GM12878 (cell line): ENCODE results near the gene DSTN. TPM values are rescaled to one million over a fixed set of nuclear protein-coding genes. Genes with fewer than 3 reads are reported as not detected.

Experiments
- ATAC-seq: fragments of 200-7000 bp; cut with Tn5 transposase; 3 replicates; pipeline ENCODE4 v1.9.1; 2020; ENCODE audit warnings: mild to moderate bottlenecking, moderate library complexity
- BruUV-seq: library from RNA; stranded (reverse); fragments of 400-500 nt; replicated peaks from 2 replicates; lab custom pipeline; 2021; lab: Mats Ljungman, UMichigan
- CTCF ChIA-PET: fragments of 300-600 bp; sonication (Branson Sonifier 250); formaldehyde crosslinking; extraction: SDS; loops from one replicate; lab custom pipeline; 2021; ENCODE audit warnings: inconsistent platforms; lab: Yijun Ruan, JAX
- POLR2A ChIA-PET: fragments of 350-600 bp; formaldehyde crosslinking; extraction: SDS; loops from one replicate; lab custom pipeline; 2021; ENCODE audit warnings: inconsistent platforms; lab: Charles Lee
- RAD21 ChIA-PET: fragments of 300-600 bp; sonication (Branson Sonifier 250); formaldehyde crosslinking; loops from one replicate; lab custom pipeline; 2023; ENCODE audit warnings: antibody characterized with exemption; ENCODE audit not compliant: unreplicated experiment; lab: Charles Lee
- SMC1A ChIA-PET: fragments of 300-600 bp; sonication (Branson Sonifier 250); formaldehyde crosslinking; loops from one replicate; lab custom pipeline; 2023; ENCODE audit not compliant: unreplicated experiment, uncharacterized antibody; lab: Charles Lee
- DNase-seq: peaks from one replicate; pipeline ENCODE4 v3.0.0-alpha.2; 2011; ENCODE audit warnings: low read depth, low spot score
- FAIRE-seq: peaks from 3 replicates; lab custom pipeline; 2011; peaks lifted over from hg19 to GRCh38; lab: Jason Lieb, UNC
- H2AFZ ChIP-seq: 2 replicates; pipeline ENCODE4 v1.6.0; 2011; ENCODE audit warnings: low read depth, low read length, control low read depth; ENCODE audit not compliant: control insufficient read depth
- H3K27ac ChIP-seq: 2 replicates; pipeline ENCODE4 v1.5.1; 2011; ENCODE audit warnings: control low read depth; ENCODE audit not compliant: control insufficient read depth, insufficient read depth
- H3K27me3 ChIP-seq, 2 experiments: replicated peaks in 1 of 2; 2 replicates each; pipeline versions ENCODE4 v1.6.0 to v1.6.1; 2011; ENCODE audit warnings: low read length in 1 of 2; ENCODE audit not compliant: control insufficient read depth in 2 of 2, insufficient read depth in 2 of 2
- H3K36me3 ChIP-seq, 2 experiments: 2 replicates each; pipeline ENCODE4 v1.5.1; 2011; ENCODE audit warnings: low read length in 1 of 2; ENCODE audit not compliant: control insufficient read depth in 2 of 2, insufficient read depth in 2 of 2
- H3K4me1 ChIP-seq: 2 replicates; pipeline ENCODE4 v1.6.1; 2011; ENCODE audit warnings: mild to moderate bottlenecking, low read length, moderate library complexity, mixed read lengths; ENCODE audit not compliant: control insufficient read depth, insufficient read depth
- H3K4me2 ChIP-seq: 2 replicates; pipeline ENCODE4 v1.6.0; 2011; ENCODE audit warnings: control low read depth; ENCODE audit not compliant: control insufficient read depth, insufficient read depth
- H3K4me3 ChIP-seq: fragments of 200-600 bp; sonication (generic); 2 replicates; pipeline ENCODE4 v1.5.1; 2016
- H3K79me2 ChIP-seq: 2 replicates; pipeline ENCODE4 v1.6.0; 2011; ENCODE audit warnings: low read length; ENCODE audit not compliant: control insufficient read depth, insufficient read depth
- H3K9ac ChIP-seq: 2 replicates; pipeline ENCODE4 v1.8.0; 2011; ENCODE audit warnings: low read length, control low read depth, mixed read lengths; ENCODE audit not compliant: control insufficient read depth, insufficient read depth
- H3K9me3 ChIP-seq: replicated peaks from 3 replicates; pipeline ENCODE4 v1.5.1; 2011; ENCODE audit warnings: mild to moderate bottlenecking, low read length; ENCODE audit not compliant: control insufficient read depth, insufficient read depth
- H4K20me1 ChIP-seq: 2 replicates; pipeline ENCODE4 v1.6.0; 2011; ENCODE audit not compliant: control insufficient read depth, insufficient read depth
- EED ChIP-seq: sonication (generic); IDR thresholded peaks from 2 replicates; pipeline ENCODE4 v1.6.1; 2016; ENCODE audit warnings: antibody characterized with exemption, low read depth
- FOS ChIP-seq: IDR thresholded peaks from 3 replicates; pipeline ENCODE4 v1.6.1; 2011; ENCODE audit warnings: borderline replicate concordance; ENCODE audit not compliant: insufficient read length; ENCODE audit errors: extremely low read depth
- SIN3A ChIP-seq: IDR thresholded peaks from 2 replicates; pipeline ENCODE4 v1.6.1; 2012; ENCODE audit warnings: low read depth, low read length, improper control_type of control experiment
- TAF1 ChIP-seq: IDR thresholded peaks from 2 replicates; pipeline ENCODE4 v1.6.1; 2011; ENCODE audit warnings: mild to moderate bottlenecking, low read depth, low read length, borderline replicate concordance
- TBL1XR1 ChIP-seq: IDR thresholded peaks from 2 replicates; pipeline ENCODE4 v1.6.1; 2012; ENCODE audit warnings: low read depth, low read length, improper control_type of control experiment
- ZNF24 ChIP-seq: fragments of 450-650 bp; IDR thresholded peaks from 2 replicates; pipeline ENCODE4 v1.6.1; 2017; ENCODE audit warnings: antibody characterized with exemption, mild to moderate bottlenecking
- ZSCAN29 ChIP-seq: fragments of 450-650 bp; IDR thresholded peaks from 2 replicates; pipeline ENCODE4 v1.6.1; 2017; ENCODE audit warnings: mild to moderate bottlenecking, moderate library complexity
- WGBS: methylation state at CpG from one replicate; pipeline ENCODE4 v1.1.6; 2016; ENCODE audit warnings: low lambda C conversion rate; ENCODE audit not compliant: insufficient replicate concordance, insufficient coverage; ENCODE audit errors: missing lambda C conversion rate; 5-methylcytosine and 5-hydroxymethylcytosine counted together
- in situ Hi-C: fragments of 300-500 bp; cut with MboI; formaldehyde crosslinking; loops from 9 replicates; pipeline ENCODE4 v1.14.3; 2018; ENCODE audit warnings: mixed read lengths
- intact Hi-C: fragments of 100-400 bp; cut with micrococcal nuclease; formaldehyde crosslinking; loops from one replicate; pipeline ENCODE4 v1.14.2; 2022; ENCODE audit not compliant: unreplicated experiment
- polyA plus RNA-seq, 11 experiments: library from polyadenylated mRNA; depleted of rRNA in 4 of 11; unstranded in 6 of 11; stranded (reverse) in 5 of 11; fragments of >200 nt; fragmentation: Nextera tagmentation in 4 of 11; fragmentation: Illumina TruSeq in 1 of 11; extraction: Ambion mirVana in 4 of 11; extraction: Trizol in 1 of 11; gene quantifications; 1 replicate in 1 of 11; 2 replicates in 10 of 11; pipeline versions ENCODE4 v1.2.1 to v1.2.3, GENCODE V29; 2011 to 2016; ENCODE audit warnings: inconsistent platforms in 2 of 11, missing spikeins in 2 of 11, low read depth in 1 of 11
- total RNA-seq, 4 experiments: library from RNA; depleted of rRNA in 3 of 4; stranded (reverse); fragments of >200 nt in 3 of 4; fragmentation: Illumina TruSeq in 1 of 4; extraction: Trizol in 1 of 4; gene quantifications; 2 replicates each; pipeline versions ENCODE4 v1.2.1 to v1.2.3, GENCODE V29; 2013 to 2021
- TF ChIP-seq, protein P1 (sequence below): fragments of 450-650 bp; formaldehyde crosslinking; IDR thresholded peaks from 2 replicates; pipeline ENCODE4 v1.4.0; 2020; ENCODE audit warnings: mild to moderate bottlenecking, moderate library complexity
- TF ChIP-seq, protein P2 (sequence below): IDR thresholded peaks from 2 replicates; pipeline ENCODE4 v1.6.1; 2012; ENCODE audit warnings: improper control_type of control experiment, low read depth, low read length; ENCODE audit not compliant: insufficient replicate concordance

Gene DSTN
- total and polyA plus RNA-seq, 10 of the 15 experiments (the other 5 are each of a cell fraction or from before 2014, with no cell fraction given), result 26.7 to 137 (median 40.8) TPM

DNA sequence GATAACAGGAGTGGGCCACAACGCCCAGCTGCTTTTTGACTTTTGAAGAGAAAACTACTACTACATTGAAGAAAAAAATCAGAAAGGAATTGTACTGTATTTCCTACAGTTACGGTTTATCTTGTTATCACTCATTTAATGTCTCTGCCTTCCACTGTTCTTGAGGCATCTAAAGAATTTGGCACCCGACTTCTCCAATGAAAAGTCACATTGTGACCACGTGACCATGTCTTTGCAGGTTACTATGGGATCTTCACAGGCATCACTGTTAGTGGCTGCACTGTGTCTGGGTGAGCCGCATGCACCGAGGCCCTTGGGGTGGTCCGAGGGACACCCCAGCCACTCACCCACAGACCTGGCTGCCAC is 85.4 kb downstream of the DSTN start (continued):
- TF ChIP-seq FOS (no peak), EED (no peak), TBL1XR1 (no peak)

DNA sequence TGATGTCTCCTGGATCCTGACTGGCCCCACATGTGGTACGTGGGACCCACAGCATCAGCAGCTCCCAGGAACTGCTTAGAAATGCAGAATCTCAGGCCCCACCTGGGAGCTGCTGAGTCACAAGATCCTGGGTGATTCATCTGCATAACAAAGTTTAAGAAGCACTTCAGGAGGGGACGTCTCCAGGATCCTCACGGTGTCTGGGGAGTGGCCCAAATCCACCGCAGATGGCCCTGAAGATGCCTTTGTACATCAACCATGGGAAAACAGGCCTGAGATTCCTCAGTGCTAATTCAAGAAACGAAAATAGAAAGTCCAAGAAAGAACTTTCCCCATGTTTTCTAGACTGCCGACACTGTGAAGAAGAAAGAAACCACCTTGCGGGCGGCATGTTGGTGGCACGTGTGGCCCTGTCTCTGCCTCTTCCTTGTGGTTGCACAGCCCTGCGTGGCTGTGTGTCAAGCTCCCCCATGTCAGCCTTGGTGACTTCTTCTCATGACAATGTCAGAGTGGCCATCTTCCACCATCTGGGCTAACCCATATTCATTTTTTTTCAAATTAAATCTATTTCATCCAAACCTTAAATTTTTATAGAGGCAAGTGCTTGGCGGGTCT is 86.1 kb downstream of the DSTN start:
- no peak for ATAC-seq
- SMC1A ChIA-PET, result interaction anchor here (1.4 kb wide), 1 partner anchor 9 kb away, joined by 3 read pairs; no protein-coding TSS in a partner anchor
- TF ChIP-seq TAF1 (no peak), ZNF24 (no peak), ZSCAN29 (no peak), SIN3A (no peak)
- TF ChIP-seq, protein P1, sequence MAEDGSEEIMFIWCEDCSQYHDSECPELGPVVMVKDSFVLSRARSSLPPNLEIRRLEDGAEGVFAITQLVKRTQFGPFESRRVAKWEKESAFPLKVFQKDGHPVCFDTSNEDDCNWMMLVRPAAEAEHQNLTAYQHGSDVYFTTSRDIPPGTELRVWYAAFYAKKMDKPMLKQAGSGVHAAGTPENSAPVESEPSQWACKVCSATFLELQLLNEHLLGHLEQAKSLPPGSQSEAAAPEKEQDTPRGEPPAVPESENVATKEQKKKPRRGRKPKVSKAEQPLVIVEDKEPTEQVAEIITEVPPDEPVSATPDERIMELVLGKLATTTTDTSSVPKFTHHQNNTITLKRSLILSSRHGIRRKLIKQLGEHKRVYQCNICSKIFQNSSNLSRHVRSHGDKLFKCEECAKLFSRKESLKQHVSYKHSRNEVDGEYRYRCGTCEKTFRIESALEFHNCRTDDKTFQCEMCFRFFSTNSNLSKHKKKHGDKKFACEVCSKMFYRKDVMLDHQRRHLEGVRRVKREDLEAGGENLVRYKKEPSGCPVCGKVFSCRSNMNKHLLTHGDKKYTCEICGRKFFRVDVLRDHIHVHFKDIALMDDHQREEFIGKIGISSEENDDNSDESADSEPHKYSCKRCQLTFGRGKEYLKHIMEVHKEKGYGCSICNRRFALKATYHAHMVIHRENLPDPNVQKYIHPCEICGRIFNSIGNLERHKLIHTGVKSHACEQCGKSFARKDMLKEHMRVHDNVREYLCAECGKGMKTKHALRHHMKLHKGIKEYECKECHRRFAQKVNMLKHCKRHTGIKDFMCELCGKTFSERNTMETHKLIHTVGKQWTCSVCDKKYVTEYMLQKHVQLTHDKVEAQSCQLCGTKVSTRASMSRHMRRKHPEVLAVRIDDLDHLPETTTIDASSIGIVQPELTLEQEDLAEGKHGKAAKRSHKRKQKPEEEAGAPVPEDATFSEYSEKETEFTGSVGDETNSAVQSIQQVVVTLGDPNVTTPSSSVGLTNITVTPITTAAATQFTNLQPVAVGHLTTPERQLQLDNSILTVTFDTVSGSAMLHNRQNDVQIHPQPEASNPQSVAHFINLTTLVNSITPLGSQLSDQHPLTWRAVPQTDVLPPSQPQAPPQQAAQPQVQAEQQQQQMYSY (CRISPR knock-in tag), result no peak
- TF ChIP-seq, protein P2, sequence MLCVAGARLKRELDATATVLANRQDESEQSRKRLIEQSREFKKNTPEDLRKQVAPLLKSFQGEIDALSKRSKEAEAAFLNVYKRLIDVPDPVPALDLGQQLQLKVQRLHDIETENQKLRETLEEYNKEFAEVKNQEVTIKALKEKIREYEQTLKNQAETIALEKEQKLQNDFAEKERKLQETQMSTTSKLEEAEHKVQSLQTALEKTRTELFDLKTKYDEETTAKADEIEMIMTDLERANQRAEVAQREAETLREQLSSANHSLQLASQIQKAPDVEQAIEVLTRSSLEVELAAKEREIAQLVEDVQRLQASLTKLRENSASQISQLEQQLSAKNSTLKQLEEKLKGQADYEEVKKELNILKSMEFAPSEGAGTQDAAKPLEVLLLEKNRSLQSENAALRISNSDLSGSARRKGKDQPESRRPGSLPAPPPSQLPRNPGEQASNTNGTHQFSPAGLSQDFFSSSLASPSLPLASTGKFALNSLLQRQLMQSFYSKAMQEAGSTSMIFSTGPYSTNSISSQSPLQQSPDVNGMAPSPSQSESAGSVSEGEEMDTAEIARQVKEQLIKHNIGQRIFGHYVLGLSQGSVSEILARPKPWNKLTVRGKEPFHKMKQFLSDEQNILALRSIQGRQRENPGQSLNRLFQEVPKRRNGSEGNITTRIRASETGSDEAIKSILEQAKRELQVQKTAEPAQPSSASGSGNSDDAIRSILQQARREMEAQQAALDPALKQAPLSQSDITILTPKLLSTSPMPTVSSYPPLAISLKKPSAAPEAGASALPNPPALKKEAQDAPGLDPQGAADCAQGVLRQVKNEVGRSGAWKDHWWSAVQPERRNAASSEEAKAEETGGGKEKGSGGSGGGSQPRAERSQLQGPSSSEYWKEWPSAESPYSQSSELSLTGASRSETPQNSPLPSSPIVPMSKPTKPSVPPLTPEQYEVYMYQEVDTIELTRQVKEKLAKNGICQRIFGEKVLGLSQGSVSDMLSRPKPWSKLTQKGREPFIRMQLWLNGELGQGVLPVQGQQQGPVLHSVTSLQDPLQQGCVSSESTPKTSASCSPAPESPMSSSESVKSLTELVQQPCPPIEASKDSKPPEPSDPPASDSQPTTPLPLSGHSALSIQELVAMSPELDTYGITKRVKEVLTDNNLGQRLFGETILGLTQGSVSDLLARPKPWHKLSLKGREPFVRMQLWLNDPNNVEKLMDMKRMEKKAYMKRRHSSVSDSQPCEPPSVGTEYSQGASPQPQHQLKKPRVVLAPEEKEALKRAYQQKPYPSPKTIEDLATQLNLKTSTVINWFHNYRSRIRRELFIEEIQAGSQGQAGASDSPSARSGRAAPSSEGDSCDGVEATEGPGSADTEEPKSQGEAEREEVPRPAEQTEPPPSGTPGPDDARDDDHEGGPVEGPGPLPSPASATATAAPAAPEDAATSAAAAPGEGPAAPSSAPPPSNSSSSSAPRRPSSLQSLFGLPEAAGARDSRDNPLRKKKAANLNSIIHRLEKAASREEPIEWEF, result no peak

More for the DNA sequence above, 86.1 kb downstream of the DSTN start:
- Histone ChIP-seq H2AFZ (no peak overlapping the region), H3K9ac (no peak overlapping the region), H3K4me1 (no peaks in the 10 kb centered on the region; the same call in 1 of the 2 replicates), H3K27me3 (no peaks in the 10 kb centered on the region), H4K20me1 (0 out of 2 replicates have a peak, but pooled peaks cover 2% of the 10 kb centered on the region), H3K4me2 (no peak overlapping the region), H3K27ac (no peak overlapping the region), H3K9me3 (no peaks in the 10 kb centered on the region; the same call in 1 of the 3 replicates), H3K4me3 (no peak overlapping the region), H3K36me3 (peaks cover 2% of the 10 kb centered on the region in 2 experiments; a peak in 2 of 4 replicates), H3K79me2 (no peaks in the 10 kb centered on the region; the same call in 1 of the 2 replicates)
- FAIRE-seq, result no peak
- in situ Hi-C loops, result no loop called here
- CTCF ChIA-PET, result interaction anchor here (0.6 to 1.7 kb wide), 9 partner anchors 10 to 364 kb away, joined by 3 to 6 read pairs (median 4); no protein-coding TSS in a partner anchor
- 88% methylated on average over 11 of the region's 11 CpGs for WGBS
- POLR2A ChIA-PET, result no interaction called here
- no TSS peak for BruUV-seq
- RAD21 ChIA-PET, result no interaction called here
- intact Hi-C loops, result loop anchor here (10.0 kb wide), 1 partner anchor 239 kb away; no protein-coding TSS in a partner anchor
- DNase-seq, result peak; percentile 11
